Endothelial cell of umbilical vein (primary cell): ENCODE measurements around the gene MRPS35.

Experiments used
- EZH2 ChIP-seq: IDR thresholded peaks from 2 replicates; pipeline ENCODE4 v1.6.1; 2012; ENCODE audit warnings: borderline replicate concordance, low read depth, mild to moderate bottlenecking, moderate library complexity, low read length, inconsistent platforms; ENCODE audit not compliant: severe bottlenecking
- GATA2 ChIP-seq: IDR thresholded peaks from 2 replicates; pipeline ENCODE4 v1.7.0; 2011; ENCODE audit warnings: low read depth, mild to moderate bottlenecking, moderate library complexity, mixed read lengths, low read length; ENCODE audit not compliant: insufficient read length, insufficient read depth
- JUN ChIP-seq: IDR thresholded peaks from 2 replicates; pipeline ENCODE4 v1.6.1; 2011; ENCODE audit warnings: borderline replicate concordance, low read depth; ENCODE audit not compliant: insufficient read length, insufficient read depth
- MAX ChIP-seq: IDR thresholded peaks from 2 replicates; pipeline ENCODE4 v1.6.1; 2011; ENCODE audit not compliant: insufficient read depth, insufficient read length
- MYC ChIP-seq: IDR thresholded peaks from one replicate; pipeline ENCODE4 v1.6.1; 2011; ENCODE audit warnings: mild to moderate bottlenecking, low read depth, low read length
- POLR2A ChIP-seq: IDR thresholded peaks from 2 replicates; pipeline ENCODE4 v1.6.1; 2012; ENCODE audit warnings: low read depth, mild to moderate bottlenecking, control low read depth, low read length
- POLR2AphosphoS5 ChIP-seq: IDR thresholded peaks from 2 replicates; pipeline ENCODE4 v1.6.1; 2012; ENCODE audit warnings: low read depth, mild to moderate bottlenecking, control low read depth, low read length, moderate library complexity; ENCODE audit not compliant: insufficient read depth
- TF ChIP-seq, protein P1 (sequence below), 2 donors: IDR thresholded peaks; 1 replicate in 1 of 2; 2 replicates in 1 of 2; pipeline ENCODE4 v1.5.1; 2011; ENCODE audit warnings: low read length in 2 of 2, mild to moderate bottlenecking in 2 of 2, moderate library complexity in 2 of 2, control low read depth in 1 of 2, inconsistent platforms in 1 of 2, low read depth in 1 of 2; ENCODE audit not compliant: insufficient read depth in 1 of 2; ENCODE audit errors: extremely low read depth in 1 of 2

- TF ChIP-seq MAX (no peak), POLR2A (no peak), GATA2 (no peak), POLR2AphosphoS5 (no peak), EZH2 (no peak), MYC (no peak), JUN (no peak)
- TF ChIP-seq, protein P1, sequence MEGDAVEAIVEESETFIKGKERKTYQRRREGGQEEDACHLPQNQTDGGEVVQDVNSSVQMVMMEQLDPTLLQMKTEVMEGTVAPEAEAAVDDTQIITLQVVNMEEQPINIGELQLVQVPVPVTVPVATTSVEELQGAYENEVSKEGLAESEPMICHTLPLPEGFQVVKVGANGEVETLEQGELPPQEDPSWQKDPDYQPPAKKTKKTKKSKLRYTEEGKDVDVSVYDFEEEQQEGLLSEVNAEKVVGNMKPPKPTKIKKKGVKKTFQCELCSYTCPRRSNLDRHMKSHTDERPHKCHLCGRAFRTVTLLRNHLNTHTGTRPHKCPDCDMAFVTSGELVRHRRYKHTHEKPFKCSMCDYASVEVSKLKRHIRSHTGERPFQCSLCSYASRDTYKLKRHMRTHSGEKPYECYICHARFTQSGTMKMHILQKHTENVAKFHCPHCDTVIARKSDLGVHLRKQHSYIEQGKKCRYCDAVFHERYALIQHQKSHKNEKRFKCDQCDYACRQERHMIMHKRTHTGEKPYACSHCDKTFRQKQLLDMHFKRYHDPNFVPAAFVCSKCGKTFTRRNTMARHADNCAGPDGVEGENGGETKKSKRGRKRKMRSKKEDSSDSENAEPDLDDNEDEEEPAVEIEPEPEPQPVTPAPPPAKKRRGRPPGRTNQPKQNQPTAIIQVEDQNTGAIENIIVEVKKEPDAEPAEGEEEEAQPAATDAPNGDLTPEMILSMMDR (IDR thresholded peaks at IDR 0.05; ENCODE audit: extremely low read depth in 1 of 2, insufficient read depth in 1 of 2, low read depth in 1 of 2, low read length in 2 of 2) = peak; percentile 6 to 9
Observed at GRCh38 chr12:27732281-27732680, 21.6 kb downstream of the MRPS35 start.
